HL-60 (cell line): ENCODE results near the gene CTNND2.

Experiments
- CTCF ChIP-seq: IDR thresholded peaks from one replicate; pipeline ENCODE4 v1.5.1; 2011; ENCODE audit warnings: low read length, control low read depth, inconsistent platforms; ENCODE audit not compliant: insufficient read depth
- POLR2AphosphoS5 ChIP-seq: IDR thresholded peaks from 2 replicates; pipeline ENCODE4 v1.6.1; 2012; ENCODE audit warnings: low read depth

- TF ChIP-seq POLR2AphosphoS5 = no peak
- TF ChIP-seq CTCF = no peak
These were observed 776.2 kb downstream of the CTNND2 start for GRCh38 chr5:11128021-11128420.
